ENCODE measurements around the gene CPPED1.

DNA sequence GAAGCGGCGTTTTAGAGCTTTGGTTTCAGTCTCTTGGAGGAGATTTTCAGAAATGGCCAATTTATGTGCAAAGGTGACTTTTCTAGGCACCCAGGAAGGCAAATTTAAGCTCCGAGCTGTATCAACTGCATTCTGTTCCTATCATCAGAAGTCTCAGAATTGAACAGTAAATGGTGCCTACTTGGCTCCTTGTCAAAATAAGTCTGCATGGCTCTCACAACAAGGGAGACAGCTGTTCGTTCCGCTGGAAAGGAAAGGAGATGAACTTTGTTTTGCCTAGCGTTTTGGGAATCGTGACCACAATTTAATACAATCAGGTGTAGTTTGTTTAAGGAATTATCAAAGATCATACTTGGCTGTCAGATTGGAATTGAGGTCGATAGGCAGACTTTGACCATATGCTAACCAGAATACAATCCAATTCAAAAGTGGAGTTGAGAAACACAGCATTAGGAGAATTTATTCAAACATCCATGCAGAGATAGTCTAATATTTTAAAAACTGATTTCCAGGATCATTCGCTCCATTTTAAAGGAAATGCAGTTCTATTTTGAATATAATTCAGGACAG, 139.4 kb downstream of the CPPED1 start:
- no peak for TF ChIP-seq POLR2AphosphoS5 (IDR thresholded peaks at IDR 0.05)
- TF ChIP-seq, protein P1, sequence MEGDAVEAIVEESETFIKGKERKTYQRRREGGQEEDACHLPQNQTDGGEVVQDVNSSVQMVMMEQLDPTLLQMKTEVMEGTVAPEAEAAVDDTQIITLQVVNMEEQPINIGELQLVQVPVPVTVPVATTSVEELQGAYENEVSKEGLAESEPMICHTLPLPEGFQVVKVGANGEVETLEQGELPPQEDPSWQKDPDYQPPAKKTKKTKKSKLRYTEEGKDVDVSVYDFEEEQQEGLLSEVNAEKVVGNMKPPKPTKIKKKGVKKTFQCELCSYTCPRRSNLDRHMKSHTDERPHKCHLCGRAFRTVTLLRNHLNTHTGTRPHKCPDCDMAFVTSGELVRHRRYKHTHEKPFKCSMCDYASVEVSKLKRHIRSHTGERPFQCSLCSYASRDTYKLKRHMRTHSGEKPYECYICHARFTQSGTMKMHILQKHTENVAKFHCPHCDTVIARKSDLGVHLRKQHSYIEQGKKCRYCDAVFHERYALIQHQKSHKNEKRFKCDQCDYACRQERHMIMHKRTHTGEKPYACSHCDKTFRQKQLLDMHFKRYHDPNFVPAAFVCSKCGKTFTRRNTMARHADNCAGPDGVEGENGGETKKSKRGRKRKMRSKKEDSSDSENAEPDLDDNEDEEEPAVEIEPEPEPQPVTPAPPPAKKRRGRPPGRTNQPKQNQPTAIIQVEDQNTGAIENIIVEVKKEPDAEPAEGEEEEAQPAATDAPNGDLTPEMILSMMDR (IDR thresholded peaks at IDR 0.05) = no peak
- no peak for TF ChIP-seq POLR2A (IDR thresholded peaks at IDR 0.05)
- no peak for TF ChIP-seq EP300 (IDR thresholded peaks at IDR 0.05)

All from gastroesophageal sphincter (tissue), 3 donors.